DND-41 (cell line): ENCODE data around the gene GFY.

Experiments used
- ATAC-seq: fragments of 200-7000 bp; cut with Tn5 transposase; 3 replicates; pipeline ENCODE4 v1.9.1; 2021; ENCODE audit warnings: low read depth; ENCODE audit not compliant: insufficient read depth
- DNase-seq: peaks from one replicate; pipeline ENCODE4 v3.0.0-alpha.2; 2020
- H2AFZ ChIP-seq: 2 replicates; pipeline ENCODE4 v1.6.0; 2012; ENCODE audit warnings: low read depth, low read length
- H3K27ac ChIP-seq: 2 replicates; pipeline ENCODE4 v1.5.1; 2012; ENCODE audit warnings: low read length, inconsistent platforms
- H3K27me3 ChIP-seq: fragments of 200-600 bp; sonication (generic); 2 replicates; pipeline ENCODE4 v1.6.0; 2012; ENCODE audit warnings: low read length, mild to moderate bottlenecking, inconsistent platforms; ENCODE audit not compliant: insufficient read depth, poor library complexity
- H3K36me3 ChIP-seq: 2 replicates; pipeline ENCODE4 v1.5.1; 2012; ENCODE audit warnings: low read length, inconsistent platforms; ENCODE audit not compliant: insufficient read depth
- H3K4me1 ChIP-seq: 2 replicates; pipeline ENCODE4 v1.5.1; 2012; ENCODE audit warnings: mild to moderate bottlenecking, low read length; ENCODE audit not compliant: insufficient read depth
- H3K4me2 ChIP-seq: 2 replicates; pipeline ENCODE4 v1.6.0; 2012; ENCODE audit warnings: mild to moderate bottlenecking, moderate library complexity, low read length, inconsistent platforms; ENCODE audit not compliant: insufficient read depth
- H3K4me3 ChIP-seq, 2 experiments: fragments of 200-600 bp in 1 of 2; shearing (Covaris generic) in 1 of 2; 2 replicates each; pipeline ENCODE4 v1.5.1; 2012 to 2016; ENCODE audit warnings: inconsistent platforms in 2 of 2, low read length in 2 of 2, mild to moderate bottlenecking in 2 of 2, low read depth in 1 of 2, moderate library complexity in 1 of 2
- H3K79me2 ChIP-seq: 2 replicates; pipeline ENCODE4 v1.6.0; 2012; ENCODE audit warnings: low read length, inconsistent platforms; ENCODE audit not compliant: insufficient read depth
- H3K9ac ChIP-seq: 2 replicates; pipeline ENCODE4 v1.6.0; 2012; ENCODE audit warnings: low read depth, mild to moderate bottlenecking, inconsistent platforms, low read length, moderate library complexity
- H3K9me3 ChIP-seq: 2 replicates; pipeline ENCODE4 v1.5.1; 2012; ENCODE audit warnings: low read length, moderate library complexity, mild to moderate bottlenecking, inconsistent platforms; ENCODE audit not compliant: insufficient read depth, severe bottlenecking
- H4K20me1 ChIP-seq: 2 replicates; pipeline ENCODE4 v1.6.0; 2012; ENCODE audit warnings: low read length; ENCODE audit not compliant: insufficient read depth
- CTCF ChIP-seq: IDR thresholded peaks from 2 replicates; pipeline ENCODE4 v1.5.1; 2012; ENCODE audit warnings: borderline replicate concordance, low read length, moderate library complexity, mild to moderate bottlenecking; ENCODE audit not compliant: poor library complexity, severe bottlenecking; ENCODE audit errors: extremely low read depth
- EZH2 ChIP-seq: IDR thresholded peaks from 3 replicates; pipeline ENCODE4 v1.6.1; 2012; ENCODE audit warnings: borderline replicate concordance, low read depth, mild to moderate bottlenecking, moderate library complexity, low read length, inconsistent platforms; ENCODE audit not compliant: severe bottlenecking

GFY gene

GRCh38 chr19:49461656-49462055 lies 36.5 kb downstream of the GFY start:
- TF ChIP-seq CTCF, result no peak
- no peak for TF ChIP-seq EZH2

GRCh38 chr19:49462492-49462891 lies 37.3 kb downstream of the GFY start:
- Histone ChIP-seq H2AFZ (no peak overlapping the region), H4K20me1 (no peaks in the 10 kb centered on the region), H3K4me3 (no peak overlapping the region), H3K36me3 (peaks cover 57% of the 10 kb centered on the region), H3K4me1 (no peaks in the 10 kb centered on the region), H3K9me3 (no peaks in the 10 kb centered on the region), H3K79me2 (peaks cover 11% of the 10 kb centered on the region), H3K4me2 (no peak overlapping the region), H3K27me3 (no peaks in the 10 kb centered on the region), H3K9ac (no peak overlapping the region), H3K27ac (no peak overlapping the region)
- TF ChIP-seq EZH2, result no peak
- no peak for TF ChIP-seq CTCF
- ATAC-seq (no peak), DNase-seq (no peak)

More at GRCh38 chr19:49461656-49462055, 36.5 kb downstream of the GFY start:
- peaks cover 15% of the 10 kb centered on the region for H3K79me2 ChIP-seq
- H3K9me3 ChIP-seq, result no peaks in the 10 kb centered on the region
- no peaks in the 10 kb centered on the region for H4K20me1 ChIP-seq
- DNase-seq (no peak), ATAC-seq (no peak)
- peaks cover 53% of the 10 kb centered on the region for H3K36me3 ChIP-seq
- no peak overlapping the region for H3K4me3 ChIP-seq
- H3K27ac ChIP-seq, result no peak overlapping the region
- no peaks in the 10 kb centered on the region for H3K4me1 ChIP-seq
- H3K4me2 ChIP-seq, result no peak overlapping the region
- H2AFZ ChIP-seq, result no peak overlapping the region
- no peaks in the 10 kb centered on the region for H3K27me3 ChIP-seq
- H3K9ac ChIP-seq, result no peak overlapping the region

- no peaks in the 10 kb centered on the region for H3K9me3 ChIP-seq
- H3K4me3 ChIP-seq, result no peak overlapping the region
- no peaks in the 10 kb centered on the region for H3K27me3 ChIP-seq
- DNase-seq (no peak), ATAC-seq (no peak)
- no peaks in the 10 kb centered on the region for H4K20me1 ChIP-seq
- no peak for TF ChIP-seq EZH2
- no peak for TF ChIP-seq CTCF
- H3K79me2 ChIP-seq, result no peaks in the 10 kb centered on the region
- no peaks in the 10 kb centered on the region for H3K4me1 ChIP-seq
- no peak overlapping the region for H3K27ac ChIP-seq
- peaks cover 58% of the 10 kb centered on the region for H3K36me3 ChIP-seq
- no peak overlapping the region for H3K4me2 ChIP-seq
- H2AFZ ChIP-seq, result no peak overlapping the region
- no peak overlapping the region for H3K9ac ChIP-seq
These were observed 39.0 kb downstream of the GFY start for GRCh38 chr19:49463960-49464740.
